SU-DHL-6 (cell line): ENCODE measurements around the gene IQGAP1.

Experiments used
- H2AFZ ChIP-seq: fragments of 200-600 bp; sonication (generic); 2 replicates; pipeline ENCODE4 v1.6.1; 2014; ENCODE audit warnings: low read depth, mild to moderate bottlenecking, moderate library complexity, mixed read lengths, antibody characterized with exemption, low read length; ENCODE audit not compliant: severe bottlenecking
- H3F3A ChIP-seq: fragments of 200-600 bp; shearing (Covaris generic); 2 replicates; pipeline ENCODE4 v1.6.0; 2016; ENCODE audit warnings: antibody characterized with exemption, mild to moderate bottlenecking; ENCODE audit not compliant: insufficient read depth
- H3K27ac ChIP-seq: fragments of 200-600 bp; sonication (generic); 2 replicates; pipeline ENCODE4 v1.5.1; 2016; ENCODE audit warnings: low read depth, mild to moderate bottlenecking, low read length, moderate library complexity, mixed read lengths
- H3K27me3 ChIP-seq: fragments of 200-600 bp; sonication (generic), shearing (Covaris generic); 2 replicates; pipeline ENCODE4 v1.6.0; 2014; ENCODE audit warnings: mild to moderate bottlenecking, low read length
- H3K36me3 ChIP-seq: fragments of 200-600 bp; sonication (generic); 2 replicates; pipeline ENCODE4 v1.6.1; 2014; ENCODE audit warnings: mild to moderate bottlenecking, low read length, mixed read lengths
- H3K4me2 ChIP-seq: fragments of 300-600, 200-600 bp; shearing (Covaris generic), sonication (generic); 2 replicates; pipeline ENCODE4 v1.6.0; 2014; ENCODE audit warnings: low read length, low read depth, mild to moderate bottlenecking; ENCODE audit not compliant: poor library complexity, severe bottlenecking
- H3K4me3 ChIP-seq: fragments of 200-600 bp; sonication (generic); 2 replicates; pipeline ENCODE4 v1.5.1; 2014; ENCODE audit warnings: antibody characterized with exemption, low read length, mild to moderate bottlenecking, mixed read lengths; ENCODE audit not compliant: insufficient read depth, poor library complexity, severe bottlenecking
- H3K79me2 ChIP-seq: fragments of 200-600 bp; sonication (generic); 2 replicates; pipeline ENCODE4 v1.6.1; 2014; ENCODE audit warnings: mild to moderate bottlenecking, low read length, moderate library complexity; ENCODE audit not compliant: insufficient read depth
- H3K9ac ChIP-seq: fragments of 200-600 bp; sonication (generic); 2 replicates; pipeline ENCODE4 v1.7.0; 2014; ENCODE audit warnings: mild to moderate bottlenecking, low read length
- H3K9me2 ChIP-seq: fragments of 200-600 bp; sonication (generic); replicated peaks from 2 replicates; pipeline ENCODE4 v1.6.1; 2014; ENCODE audit warnings: low read length; ENCODE audit not compliant: insufficient read depth
- H3K9me3 ChIP-seq: fragments of 200-600 bp; sonication (generic); 2 replicates; pipeline ENCODE4 v1.6.1; 2014; ENCODE audit warnings: low read length, mixed read lengths; ENCODE audit not compliant: insufficient read depth
- H4K20me1 ChIP-seq: fragments of 200-600 bp; sonication (generic); 2 replicates; pipeline ENCODE4 v1.6.1; 2014; ENCODE audit warnings: low read depth, mild to moderate bottlenecking, antibody characterized with exemption, low read length, moderate library complexity, mixed read lengths
- EZH2phosphoT487 ChIP-seq: fragments of 200-600 bp; sonication (generic), shearing (Covaris generic); conservative IDR thresholded peaks from 2 replicates; pipeline ENCODE4 v1.6.1; 2018; ENCODE audit warnings: mild to moderate bottlenecking, antibody characterized with exemption, low read length, moderate library complexity, mixed read lengths
- TF ChIP-seq, protein P1 (sequence below): fragments of 200-600 bp; sonication (generic); IDR thresholded peaks from one replicate; pipeline ENCODE4 v1.5.1; 2017; ENCODE audit warnings: antibody characterized with exemption, mild to moderate bottlenecking, low read length, moderate library complexity; ENCODE audit not compliant: insufficient read depth, poor library complexity, severe bottlenecking

Gene IQGAP1

GRCh38 chr15:90459368-90459767, 71.3 kb downstream of the IQGAP1 start:
- H3K27me3 ChIP-seq = no peaks in the 10 kb centered on the region
- H4K20me1 ChIP-seq = no peaks in the 10 kb centered on the region
- H3F3A ChIP-seq = no peaks in the 10 kb centered on the region
- H2AFZ ChIP-seq = no peak overlapping the region
- no peak overlapping the region for H3K4me3 ChIP-seq
- no peak overlapping the region for H3K4me2 ChIP-seq
- no peak overlapping the region for H3K9ac ChIP-seq
- no peaks in the 10 kb centered on the region for H3K9me2 ChIP-seq
- peaks cover 18% of the 10 kb centered on the region for H3K36me3 ChIP-seq
- no peaks in the 10 kb centered on the region for H3K9me3 ChIP-seq
- no peaks in the 10 kb centered on the region for H3K79me2 ChIP-seq
- TF ChIP-seq, protein P1, sequence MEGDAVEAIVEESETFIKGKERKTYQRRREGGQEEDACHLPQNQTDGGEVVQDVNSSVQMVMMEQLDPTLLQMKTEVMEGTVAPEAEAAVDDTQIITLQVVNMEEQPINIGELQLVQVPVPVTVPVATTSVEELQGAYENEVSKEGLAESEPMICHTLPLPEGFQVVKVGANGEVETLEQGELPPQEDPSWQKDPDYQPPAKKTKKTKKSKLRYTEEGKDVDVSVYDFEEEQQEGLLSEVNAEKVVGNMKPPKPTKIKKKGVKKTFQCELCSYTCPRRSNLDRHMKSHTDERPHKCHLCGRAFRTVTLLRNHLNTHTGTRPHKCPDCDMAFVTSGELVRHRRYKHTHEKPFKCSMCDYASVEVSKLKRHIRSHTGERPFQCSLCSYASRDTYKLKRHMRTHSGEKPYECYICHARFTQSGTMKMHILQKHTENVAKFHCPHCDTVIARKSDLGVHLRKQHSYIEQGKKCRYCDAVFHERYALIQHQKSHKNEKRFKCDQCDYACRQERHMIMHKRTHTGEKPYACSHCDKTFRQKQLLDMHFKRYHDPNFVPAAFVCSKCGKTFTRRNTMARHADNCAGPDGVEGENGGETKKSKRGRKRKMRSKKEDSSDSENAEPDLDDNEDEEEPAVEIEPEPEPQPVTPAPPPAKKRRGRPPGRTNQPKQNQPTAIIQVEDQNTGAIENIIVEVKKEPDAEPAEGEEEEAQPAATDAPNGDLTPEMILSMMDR = no peak
- no peak for TF ChIP-seq EZH2phosphoT487
- no peak overlapping the region for H3K27ac ChIP-seq

GRCh38 chr15:90460142-90460824, 72.2 kb downstream of the IQGAP1 start:
- no peaks in the 10 kb centered on the region for H3F3A ChIP-seq
- no peaks in the 10 kb centered on the region for H3K9me2 ChIP-seq
- no peak overlapping the region for H3K9ac ChIP-seq
- H4K20me1 ChIP-seq = no peaks in the 10 kb centered on the region
- no peaks in the 10 kb centered on the region for H3K27me3 ChIP-seq
- no peaks in the 10 kb centered on the region for H3K9me3 ChIP-seq
- no peak for TF ChIP-seq EZH2phosphoT487
- TF ChIP-seq, protein P1 = no peak
- no peaks in the 10 kb centered on the region for H3K79me2 ChIP-seq
- no peak overlapping the region for H2AFZ ChIP-seq
- H3K27ac ChIP-seq = no peak overlapping the region
- peaks cover 15% of the 10 kb centered on the region for H3K36me3 ChIP-seq
- no peak overlapping the region for H3K4me3 ChIP-seq
- no peak overlapping the region for H3K4me2 ChIP-seq

DNA sequence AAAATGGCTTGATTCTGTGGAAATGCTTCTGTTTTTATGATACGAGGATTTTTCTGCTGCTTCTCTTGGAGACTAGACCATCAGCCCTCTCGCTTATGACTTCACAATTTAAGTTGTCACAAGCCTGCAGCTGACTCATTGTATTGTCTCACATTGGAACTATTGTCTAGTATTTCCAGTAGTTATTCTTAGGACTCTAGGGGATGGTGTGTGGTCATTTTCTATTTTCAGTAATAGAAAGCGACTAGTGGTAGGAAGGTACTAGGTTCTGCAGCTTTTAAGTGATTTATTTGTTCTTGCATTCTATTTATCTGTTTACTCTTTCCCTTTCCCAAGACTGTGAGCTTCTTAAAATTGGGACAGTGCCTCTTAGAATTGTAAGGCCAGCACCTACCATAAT, 75.3 kb downstream of the IQGAP1 start:
- no peaks in the 10 kb centered on the region for H3K9me3 ChIP-seq
- H2AFZ ChIP-seq = no peak overlapping the region
- no peak for TF ChIP-seq EZH2phosphoT487
- H3K27me3 ChIP-seq = no peaks in the 10 kb centered on the region
- H3K36me3 ChIP-seq = peaks cover 5% of the 10 kb centered on the region
- H3K79me2 ChIP-seq = no peaks in the 10 kb centered on the region
- no peaks in the 10 kb centered on the region for H4K20me1 ChIP-seq
- H3K27ac ChIP-seq = no peak overlapping the region
- no peaks in the 10 kb centered on the region for H3K9me2 ChIP-seq
- no peak overlapping the region for H3K4me2 ChIP-seq
- H3K4me3 ChIP-seq = no peak overlapping the region
- no peak overlapping the region for H3K9ac ChIP-seq
- no peaks in the 10 kb centered on the region for H3F3A ChIP-seq

GRCh38 chr15:90465140-90465929, 77.3 kb downstream of the IQGAP1 start:
- Histone ChIP-seq H3K4me3 (no peak overlapping the region), H3K36me3 (no peaks in the 10 kb centered on the region; the same call in 1 of the 2 replicates), H3K9ac (no peak overlapping the region), H4K20me1 (no peaks in the 10 kb centered on the region), H3K27ac (no peak overlapping the region), H3F3A (no peaks in the 10 kb centered on the region), H3K27me3 (no peaks in the 10 kb centered on the region), H3K4me2 (no peak overlapping the region), H3K9me2 (no peaks in the 10 kb centered on the region), H3K79me2 (no peaks in the 10 kb centered on the region), H3K9me3 (no peaks in the 10 kb centered on the region), H2AFZ (no peak overlapping the region)
- TF ChIP-seq, protein P1 = no peak
- TF ChIP-seq EZH2phosphoT487 = no peak
